WTC11 (cell line): Measurements from ENCODE around the gene RAB10. TPM values are rescaled to one million over a fixed set of nuclear protein-coding genes. Genes with fewer than 3 reads are reported as not detected.

Experiments
- ATAC-seq: fragments of 200-7000 bp; cut with Tn5 transposase; 2 replicates; pipeline ENCODE4 v1.10.0; 2021; ENCODE audit warnings: mild to moderate bottlenecking, moderate library complexity
- CTCF ChIA-PET: fragments of 300-600 bp; sonication (Branson Sonifier 250); formaldehyde crosslinking; loops from one replicate; lab custom pipeline; 2021; ENCODE audit warnings: antibody characterized with exemption; lab: Charles Lee
- POLR2A ChIA-PET: fragments of 350-600 bp; sonication (Branson Sonifier 250); formaldehyde crosslinking; loops from one replicate; lab custom pipeline; 2021; ENCODE audit warnings: antibody characterized with exemption; lab: Charles Lee
- DNase-seq: peaks from one replicate; pipeline ENCODE4 v3.0.0; 2021; ENCODE audit warnings: low spot score
- H3K27ac Mint-ChIP-seq: 2 replicates; pipeline ENCODE4 v1.8.0; 2021; ENCODE audit warnings: mixed read lengths
- H3K27me3 Mint-ChIP-seq: 2 replicates; pipeline ENCODE4 v1.8.0; 2021; ENCODE audit warnings: low read depth, mild to moderate bottlenecking, moderate library complexity, mixed read lengths
- H3K36me3 Mint-ChIP-seq: 2 replicates; pipeline ENCODE4 v1.8.0; 2021; ENCODE audit warnings: mixed read lengths
- H3K4me1 Mint-ChIP-seq: 2 replicates; pipeline ENCODE4 v1.8.0; 2022; ENCODE audit warnings: mixed read lengths
- H3K4me3 Mint-ChIP-seq: 2 replicates; pipeline ENCODE4 v1.8.0; 2021; ENCODE audit warnings: mild to moderate bottlenecking, moderate library complexity, mixed read lengths
- H3K9me3 Mint-ChIP-seq: 2 replicates; pipeline ENCODE4 v1.8.0; 2021; ENCODE audit warnings: mixed read lengths
- EMX1 ChIP-seq: fragments of 250-450 bp; sonication (Bioruptor Pico); IDR thresholded peaks from 2 replicates; pipeline ENCODE4 v1.8.0; 2021; ENCODE audit warnings: mild to moderate bottlenecking
- FOXJ3 ChIP-seq: sonication (generic); formaldehyde crosslinking; IDR thresholded peaks from 2 replicates; pipeline ENCODE4 v1.9.0; 2021; ENCODE audit warnings: missing genetic modification reagents, mild to moderate bottlenecking, borderline replicate concordance
- GABPB1 ChIP-seq: sonication (generic); formaldehyde crosslinking; IDR thresholded peaks from 2 replicates; pipeline ENCODE4 v1.8.1; 2023; ENCODE audit warnings: mild to moderate bottlenecking, missing genetic modification reagents
- JAZF1 ChIP-seq: fragments of 250-450 bp; sonication (Bioruptor Pico); IDR thresholded peaks from 2 replicates; pipeline ENCODE4 v1.9.0; 2021; ENCODE audit warnings: moderate library complexity, mild to moderate bottlenecking, inconsistent platforms
- JUN ChIP-seq: sonication (generic); formaldehyde crosslinking; IDR thresholded peaks from 2 replicates; pipeline ENCODE4 v1.8.0; 2023; ENCODE audit warnings: mild to moderate bottlenecking, missing genetic modification reagents
- MYBL2 ChIP-seq: sonication (generic); formaldehyde crosslinking; IDR thresholded peaks from 2 replicates; pipeline ENCODE4 v1.8.1; 2023; ENCODE audit warnings: mild to moderate bottlenecking, moderate library complexity, missing genetic modification reagents
- NFYB ChIP-seq: sonication (generic); formaldehyde crosslinking; conservative IDR thresholded peaks from 2 replicates; pipeline ENCODE4 v1.8.0; 2022; ENCODE audit warnings: low read depth, missing genetic modification reagents
- RELA ChIP-seq: sonication (generic); formaldehyde crosslinking; IDR thresholded peaks from 2 replicates; pipeline ENCODE4 v1.8.1; 2022; ENCODE audit warnings: missing genetic modification reagents, mild to moderate bottlenecking, borderline replicate concordance
- RORB ChIP-seq: fragments of 250-450 bp; sonication (Bioruptor Pico); IDR thresholded peaks from 2 replicates; pipeline ENCODE4 v1.9.0; 2021; ENCODE audit warnings: mild to moderate bottlenecking
- ZNF121 ChIP-seq: sonication (generic); formaldehyde crosslinking; IDR thresholded peaks from 2 replicates; pipeline ENCODE4 v1.8.0; 2023; ENCODE audit warnings: missing genetic modification reagents
- ZNF138 ChIP-seq: sonication (generic); formaldehyde crosslinking; conservative IDR thresholded peaks from 2 replicates; pipeline ENCODE4 v1.8.1; 2022; ENCODE audit warnings: mild to moderate bottlenecking, moderate library complexity, missing genetic modification reagents
- ZNF219 ChIP-seq: sonication (generic); formaldehyde crosslinking; IDR thresholded peaks from 2 replicates; pipeline ENCODE4 v1.8.0; 2023; ENCODE audit warnings: missing genetic modification reagents, mild to moderate bottlenecking, borderline replicate concordance
- ZNF317 ChIP-seq: sonication (generic); formaldehyde crosslinking; IDR thresholded peaks from 2 replicates; pipeline ENCODE4 v1.8.1; 2023; ENCODE audit warnings: low read depth, mild to moderate bottlenecking, moderate library complexity, missing genetic modification reagents, borderline replicate concordance
- ZNF416 ChIP-seq: fragments of 250-450 bp; sonication (Bioruptor Pico); IDR thresholded peaks from 2 replicates; pipeline ENCODE4 v1.9.0; 2021; ENCODE audit warnings: mild to moderate bottlenecking, inconsistent platforms
- total RNA-seq: library from RNA; stranded (reverse); gene quantifications from 3 replicates; pipeline ENCODE4 v1.2.3, GENCODE V29; 2021
- TF ChIP-seq, protein P1 (sequence below): sonication (generic); formaldehyde crosslinking; conservative IDR thresholded peaks from 2 replicates; pipeline ENCODE4 v1.8.1; 2023; ENCODE audit warnings: mild to moderate bottlenecking, low read depth, missing genetic modification reagents, moderate library complexity
- TF ChIP-seq, protein P2 (sequence below): sonication (generic); formaldehyde crosslinking; IDR thresholded peaks from 2 replicates; pipeline ENCODE4 v1.8.0; 2022; ENCODE audit warnings: mild to moderate bottlenecking, missing genetic modification reagents
- TF ChIP-seq, protein P3 (sequence below): sonication (generic); formaldehyde crosslinking; IDR thresholded peaks from 2 replicates; pipeline ENCODE4 v1.8.1; 2022; ENCODE audit warnings: mild to moderate bottlenecking, moderate library complexity, missing genetic modification reagents
- TF ChIP-seq, protein P4 (sequence below): fragments of 250-450 bp; sonication (Bioruptor Pico); IDR thresholded peaks from 2 replicates; pipeline ENCODE4 v1.9.0; 2021; ENCODE audit warnings: moderate library complexity, mild to moderate bottlenecking, inconsistent platforms, borderline replicate concordance
- TF ChIP-seq, protein P5 (sequence below): sonication (generic); formaldehyde crosslinking; IDR thresholded peaks from 2 replicates; pipeline ENCODE4 v1.8.1; 2023; ENCODE audit warnings: mild to moderate bottlenecking, moderate library complexity, missing genetic modification reagents
- TF ChIP-seq, protein P6 (sequence below): sonication (generic); formaldehyde crosslinking; IDR thresholded peaks from 2 replicates; pipeline ENCODE4 v1.8.1; 2022; ENCODE audit warnings: low read depth, mild to moderate bottlenecking, moderate library complexity, missing genetic modification reagents, borderline replicate concordance
- TF ChIP-seq, protein P7 (sequence below): sonication (generic); formaldehyde crosslinking; IDR thresholded peaks from 2 replicates; pipeline ENCODE4 v1.8.1; 2022; ENCODE audit warnings: low read depth, missing genetic modification reagents, borderline replicate concordance

Gene RAB10
- total RNA-seq, 1 experiment from 2014 or later = 127 TPM

DNA sequence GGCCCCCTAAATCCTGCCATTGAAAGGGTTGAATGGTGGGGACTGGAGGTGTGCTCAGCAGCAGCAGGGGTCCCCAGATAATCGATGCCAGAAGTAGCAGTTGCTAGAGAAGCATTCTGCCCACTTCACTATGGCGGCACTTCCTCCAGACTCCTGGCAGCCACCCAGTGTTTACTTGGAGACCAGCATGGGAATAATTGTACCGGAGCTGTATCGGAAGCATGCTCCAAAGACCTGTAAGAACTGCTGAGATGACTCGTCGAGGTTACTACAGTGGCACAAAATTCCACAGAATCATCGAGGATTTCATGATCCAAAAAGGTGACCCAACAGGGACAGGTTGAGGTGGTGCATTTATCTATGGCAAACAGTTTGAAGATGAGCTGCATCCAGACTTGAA lies 128.0 kb downstream of the RAB10 start (continued):
- TF ChIP-seq, protein P1, sequence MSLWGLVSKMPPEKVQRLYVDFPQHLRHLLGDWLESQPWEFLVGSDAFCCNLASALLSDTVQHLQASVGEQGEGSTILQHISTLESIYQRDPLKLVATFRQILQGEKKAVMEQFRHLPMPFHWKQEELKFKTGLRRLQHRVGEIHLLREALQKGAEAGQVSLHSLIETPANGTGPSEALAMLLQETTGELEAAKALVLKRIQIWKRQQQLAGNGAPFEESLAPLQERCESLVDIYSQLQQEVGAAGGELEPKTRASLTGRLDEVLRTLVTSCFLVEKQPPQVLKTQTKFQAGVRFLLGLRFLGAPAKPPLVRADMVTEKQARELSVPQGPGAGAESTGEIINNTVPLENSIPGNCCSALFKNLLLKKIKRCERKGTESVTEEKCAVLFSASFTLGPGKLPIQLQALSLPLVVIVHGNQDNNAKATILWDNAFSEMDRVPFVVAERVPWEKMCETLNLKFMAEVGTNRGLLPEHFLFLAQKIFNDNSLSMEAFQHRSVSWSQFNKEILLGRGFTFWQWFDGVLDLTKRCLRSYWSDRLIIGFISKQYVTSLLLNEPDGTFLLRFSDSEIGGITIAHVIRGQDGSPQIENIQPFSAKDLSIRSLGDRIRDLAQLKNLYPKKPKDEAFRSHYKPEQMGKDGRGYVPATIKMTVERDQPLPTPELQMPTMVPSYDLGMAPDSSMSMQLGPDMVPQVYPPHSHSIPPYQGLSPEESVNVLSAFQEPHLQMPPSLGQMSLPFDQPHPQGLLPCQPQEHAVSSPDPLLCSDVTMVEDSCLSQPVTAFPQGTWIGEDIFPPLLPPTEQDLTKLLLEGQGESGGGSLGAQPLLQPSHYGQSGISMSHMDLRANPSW (CRISPR knock-in tag) = no peak
- TF ChIP-seq, protein P2, sequence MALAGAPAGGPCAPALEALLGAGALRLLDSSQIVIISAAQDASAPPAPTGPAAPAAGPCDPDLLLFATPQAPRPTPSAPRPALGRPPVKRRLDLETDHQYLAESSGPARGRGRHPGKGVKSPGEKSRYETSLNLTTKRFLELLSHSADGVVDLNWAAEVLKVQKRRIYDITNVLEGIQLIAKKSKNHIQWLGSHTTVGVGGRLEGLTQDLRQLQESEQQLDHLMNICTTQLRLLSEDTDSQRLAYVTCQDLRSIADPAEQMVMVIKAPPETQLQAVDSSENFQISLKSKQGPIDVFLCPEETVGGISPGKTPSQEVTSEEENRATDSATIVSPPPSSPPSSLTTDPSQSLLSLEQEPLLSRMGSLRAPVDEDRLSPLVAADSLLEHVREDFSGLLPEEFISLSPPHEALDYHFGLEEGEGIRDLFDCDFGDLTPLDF (CRISPR knock-in tag) = no peak
- no peak for TF ChIP-seq ZNF416
- TF ChIP-seq, protein P3, sequence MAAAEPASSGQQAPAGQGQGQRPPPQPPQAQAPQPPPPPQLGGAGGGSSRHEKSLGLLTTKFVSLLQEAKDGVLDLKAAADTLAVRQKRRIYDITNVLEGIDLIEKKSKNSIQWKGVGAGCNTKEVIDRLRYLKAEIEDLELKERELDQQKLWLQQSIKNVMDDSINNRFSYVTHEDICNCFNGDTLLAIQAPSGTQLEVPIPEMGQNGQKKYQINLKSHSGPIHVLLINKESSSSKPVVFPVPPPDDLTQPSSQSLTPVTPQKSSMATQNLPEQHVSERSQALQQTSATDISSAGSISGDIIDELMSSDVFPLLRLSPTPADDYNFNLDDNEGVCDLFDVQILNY (CRISPR knock-in tag) = no peak
- TF ChIP-seq, protein P4, sequence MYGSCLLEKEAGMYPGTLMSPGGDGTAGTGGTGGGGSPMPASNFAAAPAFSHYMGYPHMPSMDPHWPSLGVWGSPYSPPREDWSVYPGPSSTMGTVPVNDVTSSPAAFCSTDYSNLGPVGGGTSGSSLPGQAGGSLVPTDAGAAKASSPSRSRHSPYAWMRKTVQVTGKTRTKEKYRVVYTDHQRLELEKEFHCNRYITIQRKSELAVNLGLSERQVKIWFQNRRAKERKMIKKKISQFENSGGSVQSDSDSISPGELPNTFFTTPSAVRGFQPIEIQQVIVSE (CRISPR knock-in tag) = no peak

DNA sequence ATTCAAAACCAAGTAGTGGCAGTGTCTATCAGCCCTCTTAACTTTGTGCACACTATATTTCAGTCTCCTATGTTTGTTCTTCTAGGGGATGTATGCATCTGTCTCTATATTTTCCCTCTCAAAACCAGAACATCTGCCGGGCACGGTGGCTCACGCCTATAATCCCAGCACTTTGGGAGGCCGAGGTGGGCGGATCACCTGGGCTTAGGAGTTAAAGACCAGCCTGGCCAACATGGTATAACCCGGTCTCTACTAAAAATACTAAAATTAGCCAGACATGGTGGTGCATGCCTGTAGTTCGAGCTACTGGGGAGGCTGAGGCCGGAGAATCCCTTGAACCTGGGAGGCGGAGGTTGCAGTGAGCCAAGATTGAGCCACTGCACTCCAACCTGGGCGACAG lies 129.1 kb downstream of the RAB10 start:
- ChIA-PET POLR2A (no interaction called here), CTCF (no interaction called here)
- Mint-ChIP-seq H3K4me1 (no peaks in the 10 kb centered on the region), H3K27me3 (peaks cover 2% of the 10 kb centered on the region; the same call in 1 of the 2 replicates), H3K4me3 (no peak overlapping the region), H3K36me3 (no peaks in the 10 kb centered on the region), H3K27ac (no peak overlapping the region), H3K9me3 (no peaks in the 10 kb centered on the region)
- DNase-seq (no peak), ATAC-seq (no peak)
- TF ChIP-seq ZNF317 (CRISPR knock-in tag) (no peak), ZNF219 (CRISPR knock-in tag) (no peak), NFYB (CRISPR knock-in tag) (no peak), JAZF1 (no peak)
- TF ChIP-seq, protein P5, sequence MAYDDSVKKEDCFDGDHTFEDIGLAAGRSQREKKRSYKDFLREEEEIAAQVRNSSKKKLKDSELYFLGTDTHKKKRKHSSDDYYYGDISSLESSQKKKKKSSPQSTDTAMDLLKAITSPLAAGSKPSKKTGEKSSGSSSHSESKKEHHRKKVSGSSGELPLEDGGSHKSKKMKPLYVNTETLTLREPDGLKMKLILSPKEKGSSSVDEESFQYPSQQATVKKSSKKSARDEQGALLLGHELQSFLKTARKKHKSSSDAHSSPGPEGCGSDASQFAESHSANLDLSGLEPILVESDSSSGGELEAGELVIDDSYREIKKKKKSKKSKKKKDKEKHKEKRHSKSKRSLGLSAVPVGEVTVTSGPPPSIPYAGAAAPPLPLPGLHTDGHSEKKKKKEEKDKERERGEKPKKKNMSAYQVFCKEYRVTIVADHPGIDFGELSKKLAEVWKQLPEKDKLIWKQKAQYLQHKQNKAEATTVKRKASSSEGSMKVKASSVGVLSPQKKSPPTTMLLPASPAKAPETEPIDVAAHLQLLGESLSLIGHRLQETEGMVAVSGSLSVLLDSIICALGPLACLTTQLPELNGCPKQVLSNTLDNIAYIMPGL (CRISPR knock-in tag) = no peak

DNA sequence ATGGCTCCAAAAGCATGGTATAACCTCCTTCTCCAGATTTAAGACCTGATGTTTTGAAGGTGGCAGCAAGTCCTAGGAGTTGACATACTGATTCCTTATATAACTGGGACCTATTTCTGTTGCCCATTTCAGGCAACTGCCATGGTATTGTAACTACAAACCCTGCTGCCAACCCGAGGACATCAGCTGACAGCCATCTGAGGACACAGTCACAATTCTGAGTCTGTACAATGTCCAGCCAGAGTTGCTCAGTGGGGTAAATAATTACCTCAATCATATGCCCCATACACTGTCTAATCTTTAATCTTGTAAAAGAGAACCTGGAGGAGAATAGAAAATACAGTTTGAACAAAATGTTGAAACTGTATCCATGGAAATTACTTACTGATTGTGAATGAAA lies 130.3 kb downstream of the RAB10 start:
- POLR2A ChIA-PET = no interaction called here
- H3K9me3 Mint-ChIP-seq = no peaks in the 10 kb centered on the region
- no peaks in the 10 kb centered on the region for H3K36me3 Mint-ChIP-seq
- TF ChIP-seq RELA (CRISPR knock-in tag) (no peak), JUN (CRISPR knock-in tag) (no peak), MYBL2 (CRISPR knock-in tag) (no peak), GABPB1 (CRISPR knock-in tag) (no peak), EMX1 (CRISPR knock-in tag) (no peak), ZNF121 (CRISPR knock-in tag) (no peak), ZNF138 (no peak), RORB (no peak), FOXJ3 (CRISPR knock-in tag) (no peak)
- TF ChIP-seq, protein P6, sequence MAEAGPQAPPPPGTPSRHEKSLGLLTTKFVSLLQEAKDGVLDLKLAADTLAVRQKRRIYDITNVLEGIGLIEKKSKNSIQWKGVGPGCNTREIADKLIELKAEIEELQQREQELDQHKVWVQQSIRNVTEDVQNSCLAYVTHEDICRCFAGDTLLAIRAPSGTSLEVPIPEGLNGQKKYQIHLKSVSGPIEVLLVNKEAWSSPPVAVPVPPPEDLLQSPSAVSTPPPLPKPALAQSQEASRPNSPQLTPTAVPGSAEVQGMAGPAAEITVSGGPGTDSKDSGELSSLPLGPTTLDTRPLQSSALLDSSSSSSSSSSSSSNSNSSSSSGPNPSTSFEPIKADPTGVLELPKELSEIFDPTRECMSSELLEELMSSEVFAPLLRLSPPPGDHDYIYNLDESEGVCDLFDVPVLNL (CRISPR knock-in tag) = no peak
- TF ChIP-seq, protein P7, sequence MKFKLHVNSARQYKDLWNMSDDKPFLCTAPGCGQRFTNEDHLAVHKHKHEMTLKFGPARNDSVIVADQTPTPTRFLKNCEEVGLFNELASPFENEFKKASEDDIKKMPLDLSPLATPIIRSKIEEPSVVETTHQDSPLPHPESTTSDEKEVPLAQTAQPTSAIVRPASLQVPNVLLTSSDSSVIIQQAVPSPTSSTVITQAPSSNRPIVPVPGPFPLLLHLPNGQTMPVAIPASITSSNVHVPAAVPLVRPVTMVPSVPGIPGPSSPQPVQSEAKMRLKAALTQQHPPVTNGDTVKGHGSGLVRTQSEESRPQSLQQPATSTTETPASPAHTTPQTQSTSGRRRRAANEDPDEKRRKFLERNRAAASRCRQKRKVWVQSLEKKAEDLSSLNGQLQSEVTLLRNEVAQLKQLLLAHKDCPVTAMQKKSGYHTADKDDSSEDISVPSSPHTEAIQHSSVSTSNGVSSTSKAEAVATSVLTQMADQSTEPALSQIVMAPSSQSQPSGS (CRISPR knock-in tag) = no peak

More for the DNA sequence above, 130.3 kb downstream of the RAB10 start:
- DNase-seq = no peak
- Mint-ChIP-seq H3K4me1 (no peaks in the 10 kb centered on the region), H3K27me3 (peaks cover 2% of the 10 kb centered on the region; the same call in 1 of the 2 replicates), H3K4me3 (no peak overlapping the region), H3K27ac (no peak overlapping the region)
- ATAC-seq = no peak
- CTCF ChIA-PET = interaction anchor here (0.9 kb wide), 1 partner anchor 64 kb away, joined by 3 read pairs; no protein-coding TSS in a partner anchor
